GM21619 (cell line): Measurements from ENCODE around the gene NLGN1.

ENCODE experiments used
- ATAC-seq: cut with Tn5 transposase; IDR thresholded peaks from one replicate; pipeline ENCODE4 v1.9.1; 2021; ENCODE audit not compliant: unreplicated experiment

NLGN1 gene

DNA sequence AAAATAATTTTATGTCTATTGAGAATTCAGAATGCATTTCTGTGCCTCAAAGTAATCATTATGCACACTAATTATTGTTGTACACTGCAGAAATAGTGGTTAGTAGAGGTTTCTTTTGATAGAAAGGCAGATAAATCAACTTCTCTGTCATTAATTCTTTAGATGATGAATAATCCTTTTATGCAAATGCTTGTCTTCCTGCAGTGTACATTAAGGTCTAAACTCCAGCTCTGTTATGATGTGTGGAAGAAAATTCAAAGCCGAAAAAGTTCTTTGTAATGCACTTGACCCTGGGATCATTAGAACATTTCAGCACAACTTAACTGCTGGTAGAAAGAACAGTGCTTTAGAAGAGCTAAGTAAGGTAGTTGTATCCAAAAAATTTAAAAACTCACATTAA, 353.0 kb downstream of the NLGN1 start:
- ATAC-seq = no peak

DNA sequence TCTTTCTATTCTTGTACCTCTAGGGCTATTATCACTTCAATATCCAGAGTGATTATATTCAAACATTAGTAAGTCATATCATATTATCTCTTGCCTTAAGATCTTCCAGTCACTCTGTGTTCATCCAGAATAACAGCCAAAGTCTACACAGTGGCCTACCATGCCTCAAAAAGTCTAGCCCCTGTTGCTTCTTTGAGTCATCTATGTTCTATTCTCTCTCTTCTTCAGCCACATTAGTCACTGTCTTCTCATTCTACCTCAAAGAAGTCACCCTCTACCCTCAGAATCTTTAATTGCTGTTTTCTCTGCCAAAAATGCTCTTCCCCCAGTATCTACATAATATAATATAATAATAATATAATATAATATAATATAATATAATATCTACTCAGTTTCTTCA, 356.0 kb downstream of the NLGN1 start:
- ATAC-seq = no peak

GRCh38 chr3:173755161-173755560, 357.6 kb downstream of the NLGN1 start:
- ATAC-seq = no peak

DNA sequence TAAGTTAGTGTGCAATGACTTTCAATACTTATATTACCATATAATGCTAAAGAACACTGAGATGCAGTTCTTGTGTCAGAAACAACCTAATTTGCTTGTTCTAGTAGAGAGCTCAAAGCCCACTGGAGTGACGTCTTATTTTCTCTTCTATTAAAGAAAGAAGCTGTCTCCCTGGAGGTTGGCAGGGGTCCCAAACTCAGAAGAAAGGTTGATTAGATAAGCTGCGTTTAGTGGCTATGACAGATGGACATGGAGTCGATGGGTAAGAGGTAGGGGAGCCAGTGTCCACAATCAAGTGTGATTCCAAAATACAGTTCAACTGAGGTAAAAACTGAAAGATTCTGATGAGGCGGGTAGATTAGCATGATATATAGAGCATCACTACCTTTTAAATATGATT, 363.6 kb downstream of the NLGN1 start:
- no peak for ATAC-seq

- ATAC-seq = no peak
These were observed 365.0 kb downstream of the NLGN1 start for GRCh38 chr3:173762501-173762900.

GRCh38 chr3:173770011-173770410, 372.5 kb downstream of the NLGN1 start:
- ATAC-seq = no peak

DNA sequence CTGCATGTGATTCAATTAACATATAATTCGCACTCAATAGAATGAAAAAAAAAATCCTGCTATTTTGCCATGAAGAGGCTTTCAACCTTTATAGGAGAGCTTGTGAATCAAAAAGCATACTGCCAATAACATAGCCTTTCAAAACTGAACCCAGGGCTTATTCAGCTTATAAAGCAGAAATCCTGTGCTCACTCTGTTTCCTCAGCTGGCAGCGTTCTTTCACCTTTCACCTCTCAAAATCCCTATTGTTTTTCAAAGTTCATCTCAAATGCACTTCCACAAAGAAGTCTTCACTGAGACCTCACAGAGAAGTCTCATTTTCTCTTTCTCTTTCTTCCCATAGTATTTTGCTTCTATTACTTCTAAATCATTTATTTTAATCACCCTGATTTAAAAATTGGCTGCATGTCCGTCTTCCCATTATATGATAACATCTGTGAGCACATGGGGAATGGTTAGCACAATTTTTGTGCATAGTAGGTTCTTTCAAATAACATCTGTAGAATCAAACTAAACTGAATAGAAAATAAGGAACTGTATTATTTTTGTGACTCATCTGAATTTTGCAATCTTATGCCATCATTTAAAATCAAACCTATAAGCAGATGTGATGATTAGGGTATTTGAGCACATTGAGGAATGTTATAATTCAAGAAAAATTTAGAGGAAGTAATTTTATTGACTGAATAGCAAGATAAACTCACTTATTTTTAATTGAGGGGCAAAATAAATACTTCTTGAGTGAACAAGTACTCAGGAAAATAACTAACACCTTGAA, 373.4 kb downstream of the NLGN1 start:
- ATAC-seq = no peak

DNA sequence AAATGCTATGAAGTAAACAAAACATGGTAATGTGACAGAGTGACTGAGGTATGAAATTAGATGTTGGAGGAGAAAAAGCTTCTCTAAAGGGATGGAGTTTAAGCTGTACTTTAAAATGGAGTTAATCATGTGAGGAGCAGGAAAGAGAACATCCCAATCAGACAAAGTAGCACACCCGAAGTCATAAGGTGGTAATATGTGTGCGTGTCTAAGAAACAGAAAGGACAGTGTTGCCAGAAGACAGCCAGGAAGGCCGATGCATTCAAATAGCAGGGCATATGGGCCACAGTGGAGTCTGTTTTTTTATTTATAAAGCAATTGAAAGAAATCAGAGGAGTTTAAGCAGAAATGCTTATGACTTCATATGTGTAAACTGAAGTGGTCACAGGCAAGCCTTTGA, 376.3 kb downstream of the NLGN1 start:
- no peak for ATAC-seq

- ATAC-seq = no peak
These were observed 376.8 kb downstream of the NLGN1 start for GRCh38 chr3:173774294-173774693.

- ATAC-seq = no peak
These were observed 380.7 kb downstream of the NLGN1 start for GRCh38 chr3:173778251-173778650.

- no peak for ATAC-seq
These were observed 382.5 kb downstream of the NLGN1 start for GRCh38 chr3:173780067-173780466.

DNA sequence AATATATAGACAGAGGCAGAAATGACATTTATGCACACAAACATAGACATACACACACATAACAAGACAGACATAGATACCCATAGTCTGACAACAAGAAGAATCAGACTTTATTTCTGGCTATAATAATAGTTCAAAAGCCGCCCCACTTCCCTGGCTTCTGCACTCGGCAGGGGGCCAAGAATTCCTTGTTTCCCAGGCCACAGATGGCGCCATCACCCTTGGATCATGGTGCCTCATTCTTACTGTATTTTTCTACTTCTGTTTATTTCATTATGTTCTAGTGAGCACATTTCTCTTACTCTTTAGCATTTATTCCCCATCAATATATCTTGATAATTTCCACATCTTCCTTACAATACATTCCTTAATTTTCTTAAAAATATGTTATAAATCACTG, 387.5 kb downstream of the NLGN1 start:
- ATAC-seq = no peak

GRCh38 chr3:173789530-173790162, 392.1 kb downstream of the NLGN1 start:
- ATAC-seq = no peak

- ATAC-seq = no peak
These were observed 396.4 kb downstream of the NLGN1 start for GRCh38 chr3:173793963-173794362.

DNA sequence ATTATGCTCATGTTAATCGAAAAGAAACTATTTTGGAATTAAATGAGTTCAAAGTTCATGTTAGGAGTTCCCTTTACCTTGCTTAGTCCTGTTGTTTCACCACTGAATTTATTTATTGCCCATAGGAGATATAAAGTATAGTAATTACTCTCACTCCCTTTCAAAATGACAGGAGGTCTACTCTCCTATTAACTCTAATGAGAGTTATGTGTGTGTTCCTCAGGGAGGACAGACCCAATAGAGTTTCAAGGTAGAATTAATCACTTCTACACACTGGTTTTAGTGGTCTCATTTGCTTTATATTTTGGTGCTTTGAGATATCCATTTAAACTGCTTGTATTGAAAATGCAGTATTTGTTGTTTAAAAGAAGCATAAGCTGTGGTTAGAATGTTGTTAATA, 398.9 kb downstream of the NLGN1 start:
- ATAC-seq = no peak

- no peak for ATAC-seq
These were observed 399.3 kb downstream of the NLGN1 start for GRCh38 chr3:173796890-173797289.

DNA sequence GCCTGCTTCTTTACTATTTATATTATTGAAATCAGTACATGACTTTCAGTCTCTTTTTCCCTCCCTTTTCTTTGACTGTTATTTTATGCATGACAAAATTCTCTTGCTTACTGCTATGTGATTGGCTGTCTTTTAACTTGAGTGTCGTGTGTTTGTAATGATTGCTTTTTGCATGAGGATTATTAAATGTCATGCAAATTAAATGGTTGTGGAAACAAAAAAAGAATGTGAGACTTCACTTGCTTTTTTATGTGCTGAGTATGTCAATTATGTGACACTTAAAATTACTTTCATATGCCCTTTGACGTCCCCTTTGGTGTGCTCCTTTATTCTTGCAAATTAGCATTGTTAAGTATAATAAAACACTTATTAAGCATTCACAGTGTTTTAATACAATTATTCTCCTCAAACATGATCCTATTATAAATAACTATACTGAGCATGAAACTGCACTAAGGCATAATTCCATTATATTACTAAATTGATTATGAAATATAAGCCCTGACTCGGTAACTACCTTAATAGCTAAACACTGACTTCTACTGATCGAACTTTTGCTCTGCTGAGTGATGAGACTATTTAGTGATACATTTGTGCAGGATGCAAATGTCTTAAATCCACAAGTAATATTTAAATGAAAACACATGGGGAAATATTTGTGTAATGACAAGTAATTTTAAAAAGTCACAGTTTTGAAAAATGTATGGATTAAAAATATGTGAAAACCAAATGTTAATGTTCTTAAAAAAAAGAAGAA, 401.7 kb downstream of the NLGN1 start:
- no peak for ATAC-seq

- ATAC-seq = no peak
These were observed 402.6 kb downstream of the NLGN1 start for GRCh38 chr3:173800154-173800553.

GRCh38 chr3:173814809-173815208, 417.3 kb downstream of the NLGN1 start:
- no peak for ATAC-seq

GRCh38 chr3:173819368-173819767, 421.8 kb downstream of the NLGN1 start:
- no peak for ATAC-seq

DNA sequence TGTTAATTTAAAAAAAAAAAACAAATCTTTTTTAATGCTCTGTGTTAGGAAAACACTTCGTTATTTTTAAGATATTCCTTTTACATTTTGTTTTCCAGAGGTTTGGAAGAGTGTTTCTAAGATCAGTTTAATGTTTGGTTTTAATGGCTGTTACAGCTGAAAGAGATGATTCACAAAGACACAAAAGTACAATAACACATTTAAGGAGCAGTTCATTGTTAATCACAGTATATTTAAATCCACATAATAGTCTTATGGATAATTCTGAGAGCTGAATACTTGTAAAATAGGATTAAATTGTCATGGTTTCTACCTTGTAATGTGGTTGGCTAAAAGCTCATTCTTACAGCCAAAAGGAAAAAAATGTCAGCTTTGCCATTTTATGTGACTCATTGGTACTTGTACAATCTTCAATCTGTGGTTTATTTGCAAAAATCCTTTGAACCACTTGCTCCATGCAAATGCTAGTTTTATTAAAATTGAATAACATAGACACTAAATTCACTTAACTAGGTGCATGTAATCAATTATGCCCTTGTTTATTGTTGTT, 426.4 kb downstream of the NLGN1 start:
- ATAC-seq = no peak

- ATAC-seq = no peak
These were observed 428.2 kb downstream of the NLGN1 start for GRCh38 chr3:173825730-173826129.
